ENCODE data around the gene MRPS31. TPM values are rescaled to one million over a fixed set of nuclear protein-coding genes. Genes with fewer than 3 reads are reported as not detected.

The MRPS31 gene
- total RNA-seq, 3 donors from 2014 or later (not counting 1 experiment from before 2014, with no cell fraction given): 13.6 to 19.6 (median 13.8) TPM

DNA sequence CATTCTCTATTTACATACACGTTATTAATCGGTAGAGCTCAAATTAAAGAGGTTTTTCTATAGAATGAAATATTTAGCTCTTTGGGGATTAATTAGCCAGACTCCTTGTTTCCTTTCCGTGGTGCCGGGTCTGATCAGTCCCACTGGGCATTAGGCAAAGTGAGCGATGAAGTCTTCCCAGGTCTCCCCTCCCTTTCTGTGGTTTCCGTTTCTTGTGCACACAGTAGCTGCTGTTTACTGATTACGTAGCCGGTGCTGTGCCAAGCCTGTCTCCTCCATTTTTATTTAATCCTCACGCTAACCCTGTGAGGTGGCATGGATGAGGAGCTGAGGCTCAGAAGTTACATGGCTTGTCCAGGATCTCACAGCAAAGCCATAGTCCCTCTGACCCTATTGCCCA lies 27.4 kb upstream of the MRPS31 start:
- Mint-ChIP-seq H3K27me3 (ENCODE audit: low read depth in 2 of 2) (no peaks in the 10 kb centered on the region), H3K4me3 (peak overlapping the region; percentile 46), H3K9me3 (no peaks in the 10 kb centered on the region), H3K4me1 (peaks cover 10 to 18% of the 10 kb centered on the region in 2 donors), H3K36me3 (no peaks in the 10 kb centered on the region), H3K27ac (peak overlapping the region; percentile 31 to 82)
- Histone ChIP-seq H3K9me3 (ENCODE audit: control insufficient read depth, insufficient read depth, low read length) (no peaks in the 10 kb centered on the region), H3K4me3 (ENCODE audit: low read length) (no peak overlapping the region), H3K27me3 (ENCODE audit: control insufficient read depth, insufficient read depth, low read length) (no peaks in the 10 kb centered on the region), H3K27ac (ENCODE audit: low read length) (peak overlapping the region; percentile 27), H3K36me3 (ENCODE audit: control insufficient read depth, insufficient read depth, low read length) (peaks cover 15% of the 10 kb centered on the region), H3K4me1 (ENCODE audit: control insufficient read depth, insufficient read depth, low read length) (peaks cover 11% of the 10 kb centered on the region)
- WGBS (ENCODE audit: insufficient coverage): 65% methylated on average over 5 of the region's 9 CpGs
- TF ChIP-seq, protein P1, sequence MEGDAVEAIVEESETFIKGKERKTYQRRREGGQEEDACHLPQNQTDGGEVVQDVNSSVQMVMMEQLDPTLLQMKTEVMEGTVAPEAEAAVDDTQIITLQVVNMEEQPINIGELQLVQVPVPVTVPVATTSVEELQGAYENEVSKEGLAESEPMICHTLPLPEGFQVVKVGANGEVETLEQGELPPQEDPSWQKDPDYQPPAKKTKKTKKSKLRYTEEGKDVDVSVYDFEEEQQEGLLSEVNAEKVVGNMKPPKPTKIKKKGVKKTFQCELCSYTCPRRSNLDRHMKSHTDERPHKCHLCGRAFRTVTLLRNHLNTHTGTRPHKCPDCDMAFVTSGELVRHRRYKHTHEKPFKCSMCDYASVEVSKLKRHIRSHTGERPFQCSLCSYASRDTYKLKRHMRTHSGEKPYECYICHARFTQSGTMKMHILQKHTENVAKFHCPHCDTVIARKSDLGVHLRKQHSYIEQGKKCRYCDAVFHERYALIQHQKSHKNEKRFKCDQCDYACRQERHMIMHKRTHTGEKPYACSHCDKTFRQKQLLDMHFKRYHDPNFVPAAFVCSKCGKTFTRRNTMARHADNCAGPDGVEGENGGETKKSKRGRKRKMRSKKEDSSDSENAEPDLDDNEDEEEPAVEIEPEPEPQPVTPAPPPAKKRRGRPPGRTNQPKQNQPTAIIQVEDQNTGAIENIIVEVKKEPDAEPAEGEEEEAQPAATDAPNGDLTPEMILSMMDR (IDR thresholded peaks at IDR 0.05): no peak
- ATAC-seq (peak; percentile 57 to 76 (median 58)), DNase-seq (peak in 1 of 2 donors; percentile 54)
- intact Hi-C loops (cut with micrococcal nuclease): no loop called here

DNA sequence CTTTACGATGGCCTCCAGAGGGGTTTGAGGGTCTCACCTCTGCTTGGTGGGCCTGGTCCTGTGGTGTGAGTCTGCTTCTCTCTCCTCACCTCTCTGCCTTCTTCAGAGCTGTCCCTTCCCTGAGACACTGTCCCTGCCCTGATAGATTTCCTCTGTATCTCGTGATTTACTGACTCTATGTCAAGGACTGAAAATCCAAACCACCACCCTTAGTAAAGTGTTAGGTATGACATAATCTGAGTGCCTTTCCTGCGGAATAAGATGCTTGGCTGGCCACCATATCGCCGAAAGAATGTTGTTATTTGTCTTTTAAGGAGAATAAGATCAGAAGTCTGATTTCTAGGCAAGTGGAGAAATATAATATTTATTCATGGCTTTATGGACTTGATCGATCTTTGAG lies 25.7 kb upstream of the MRPS31 start:
- intact Hi-C loops (cut with micrococcal nuclease): no loop called here
- WGBS (ENCODE audit: insufficient coverage): 84% methylated on average over 5 of the region's 6 CpGs
- DNase-seq (no peak), ATAC-seq (peak; percentile 33 to 57 (median 42))
- H3K27me3 Mint-ChIP-seq (ENCODE audit: low read depth in 2 of 2): no peaks in the 10 kb centered on the region
- TF ChIP-seq, protein P1 (IDR thresholded peaks at IDR 0.05): no peak
- no peaks in the 10 kb centered on the region for H3K9me3 Mint-ChIP-seq
- no peaks in the 10 kb centered on the region for H3K9me3 ChIP-seq (ENCODE audit: control insufficient read depth, insufficient read depth, low read length)
- peaks cover 11% of the 10 kb centered on the region for H3K4me1 ChIP-seq (ENCODE audit: control insufficient read depth, insufficient read depth, low read length)
- H3K36me3 ChIP-seq (ENCODE audit: control insufficient read depth, insufficient read depth, low read length): peaks cover 13% of the 10 kb centered on the region
- peak overlapping the region; percentile 16 for H3K27ac ChIP-seq (ENCODE audit: low read length)
- no peak overlapping the region for H3K4me3 Mint-ChIP-seq
- H3K27me3 ChIP-seq (ENCODE audit: control insufficient read depth, insufficient read depth, low read length): no peaks in the 10 kb centered on the region
- peaks cover 16 to 23% of the 10 kb centered on the region in 2 donors for H3K4me1 Mint-ChIP-seq
- no peaks in the 10 kb centered on the region for H3K36me3 Mint-ChIP-seq
- H3K27ac Mint-ChIP-seq: peak overlapping the region; percentile 2 to 56
- no peak overlapping the region for H3K4me3 ChIP-seq (ENCODE audit: low read length)

DNA sequence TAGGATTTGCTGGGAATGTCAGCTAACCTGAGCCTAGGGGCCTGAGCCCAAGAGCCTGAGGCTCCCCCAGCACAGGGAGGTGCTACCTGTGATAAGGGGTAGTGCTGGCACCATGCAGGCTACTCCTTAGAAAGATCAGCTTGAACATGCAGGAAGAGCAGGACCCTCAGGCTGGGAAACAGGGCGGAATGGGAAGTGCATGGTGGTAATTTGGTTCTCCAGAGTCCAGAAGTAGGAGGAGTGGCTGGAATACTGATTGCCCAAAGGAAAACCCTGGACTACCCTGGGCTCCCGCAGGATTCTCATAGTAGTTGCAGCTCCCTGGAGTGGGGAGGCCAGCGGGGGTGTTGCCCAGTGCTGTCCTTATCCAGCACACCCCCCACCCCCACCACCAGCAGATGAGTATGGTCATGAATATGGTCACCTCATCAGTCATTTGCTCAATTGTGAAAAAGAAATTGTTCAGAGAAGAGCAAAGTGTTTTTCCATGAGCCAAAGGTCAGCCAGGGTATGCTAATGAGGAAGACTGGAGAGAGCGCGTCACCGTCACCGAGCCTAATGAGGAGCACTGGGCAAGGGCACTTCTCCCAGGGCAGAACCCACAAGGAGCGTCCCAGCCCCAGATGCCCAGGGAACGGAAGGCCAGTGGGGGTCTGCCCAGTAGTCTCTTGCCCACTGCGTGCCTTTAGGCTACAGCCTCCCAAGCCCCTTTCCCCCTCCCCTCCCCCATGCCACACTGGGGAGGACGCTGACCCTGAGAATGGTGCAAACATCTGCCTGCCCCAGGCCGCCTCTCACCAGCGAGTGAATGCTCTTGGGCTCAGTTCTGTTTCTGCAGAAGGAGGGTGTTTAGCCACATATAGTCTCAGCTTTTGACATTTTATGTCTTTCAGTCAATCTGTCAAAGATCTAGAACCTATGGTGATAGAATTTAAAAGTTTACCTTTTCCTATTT lies 23.7 kb upstream of the MRPS31 start:
- peaks cover 16 to 18% of the 10 kb centered on the region in 2 donors for H3K4me1 Mint-ChIP-seq

More for the DNA sequence above, 23.7 kb upstream of the MRPS31 start:
- Mint-ChIP-seq H3K27me3 (ENCODE audit: low read depth in 2 of 2) (no peaks in the 10 kb centered on the region), H3K36me3 (no peaks in the 10 kb centered on the region), H3K9me3 (no peaks in the 10 kb centered on the region), H3K4me3 (no peak overlapping the region), H3K27ac (no peak overlapping the region)
- H3K27ac ChIP-seq (ENCODE audit: low read length): no peak overlapping the region
- H3K4me3 ChIP-seq (ENCODE audit: low read length): no peak overlapping the region
- H3K27me3 ChIP-seq (ENCODE audit: control insufficient read depth, insufficient read depth, low read length): no peaks in the 10 kb centered on the region
- peaks cover 17% of the 10 kb centered on the region for H3K4me1 ChIP-seq (ENCODE audit: control insufficient read depth, insufficient read depth, low read length)
- peaks cover 7% of the 10 kb centered on the region for H3K36me3 ChIP-seq (ENCODE audit: control insufficient read depth, insufficient read depth, low read length)
- H3K9me3 ChIP-seq (ENCODE audit: control insufficient read depth, insufficient read depth, low read length): no peaks in the 10 kb centered on the region
- intact Hi-C loops (cut with micrococcal nuclease): no loop called here
- TF ChIP-seq, protein P1 (IDR thresholded peaks at IDR 0.05): no peak
- no peak for ATAC-seq
- no peak for DNase-seq
- WGBS (ENCODE audit: insufficient coverage): 96% methylated on average over 12 of the region's 13 CpGs

Measured in natural killer cell (primary cell).